ENCODE measurements around the gene MTMR2. TPM values are rescaled to one million over a fixed set of nuclear protein-coding genes. Genes with fewer than 3 reads are reported as not detected.

MTMR2 gene
- total RNA-seq, 1 donor from 2014 or later, result 27.0 TPM

DNA sequence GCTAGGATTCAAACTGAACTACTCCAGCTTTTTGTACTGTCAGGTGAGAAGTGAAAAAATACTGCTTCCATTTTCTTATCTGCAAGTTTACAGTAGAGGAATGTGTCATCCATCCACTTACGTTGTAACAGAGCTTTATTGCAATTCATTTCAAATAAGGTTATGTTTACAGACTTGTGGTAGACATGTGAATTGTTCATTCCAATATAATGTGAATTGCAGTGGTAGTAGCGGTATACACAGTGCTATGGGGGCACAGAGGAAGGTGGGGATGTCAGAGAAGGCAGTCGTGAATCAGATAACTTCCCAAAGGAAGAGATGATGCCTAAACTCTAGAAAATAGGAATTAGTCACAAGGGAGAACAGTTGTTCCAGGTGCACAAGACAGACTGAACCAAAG is 91.1 kb downstream of the MTMR2 start:
- peaks cover 88% of the 10 kb centered on the region for H3K36me3 ChIP-seq

DNA sequence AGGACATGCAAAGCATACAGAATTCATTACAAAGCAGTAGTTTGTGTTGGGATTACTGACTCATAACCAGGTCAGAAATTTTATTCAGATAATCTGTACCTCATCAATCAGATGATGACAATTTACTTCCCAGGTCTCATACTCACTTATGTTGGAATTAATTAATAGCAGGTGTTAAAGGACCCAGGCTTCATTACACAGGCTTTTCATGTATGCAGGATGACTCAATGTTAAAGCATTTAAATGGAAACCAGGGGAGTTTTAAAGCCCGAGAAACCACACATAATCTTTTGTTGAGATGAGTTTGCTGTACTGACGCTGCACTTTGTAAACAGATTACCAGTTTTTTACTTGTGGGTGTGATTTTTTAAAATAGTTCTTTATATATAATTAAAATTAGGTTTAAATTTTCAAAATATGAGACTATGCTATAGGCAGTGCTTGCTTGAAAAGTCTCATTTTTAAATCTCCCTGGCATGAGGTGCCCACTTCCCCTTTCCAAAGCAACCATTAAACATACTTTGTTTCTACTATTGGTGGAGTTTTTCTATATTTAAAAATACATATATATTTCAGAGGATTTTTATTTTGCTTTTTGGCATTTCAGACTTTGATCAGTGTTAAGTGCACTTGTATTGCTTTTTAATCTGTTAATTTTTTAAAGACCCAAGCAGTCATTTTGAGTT is 92.6 kb downstream of the MTMR2 start:
- Histone ChIP-seq H3K36me3 (peaks cover 80% of the 10 kb centered on the region), H3K9me3 (no peaks in the 10 kb centered on the region), H3K27me3 (no peaks in the 10 kb centered on the region), H3K27ac (no peak overlapping the region), H3K4me1 (no peaks in the 10 kb centered on the region), H3K4me3 (no peak overlapping the region)
- TF ChIP-seq, protein P1, sequence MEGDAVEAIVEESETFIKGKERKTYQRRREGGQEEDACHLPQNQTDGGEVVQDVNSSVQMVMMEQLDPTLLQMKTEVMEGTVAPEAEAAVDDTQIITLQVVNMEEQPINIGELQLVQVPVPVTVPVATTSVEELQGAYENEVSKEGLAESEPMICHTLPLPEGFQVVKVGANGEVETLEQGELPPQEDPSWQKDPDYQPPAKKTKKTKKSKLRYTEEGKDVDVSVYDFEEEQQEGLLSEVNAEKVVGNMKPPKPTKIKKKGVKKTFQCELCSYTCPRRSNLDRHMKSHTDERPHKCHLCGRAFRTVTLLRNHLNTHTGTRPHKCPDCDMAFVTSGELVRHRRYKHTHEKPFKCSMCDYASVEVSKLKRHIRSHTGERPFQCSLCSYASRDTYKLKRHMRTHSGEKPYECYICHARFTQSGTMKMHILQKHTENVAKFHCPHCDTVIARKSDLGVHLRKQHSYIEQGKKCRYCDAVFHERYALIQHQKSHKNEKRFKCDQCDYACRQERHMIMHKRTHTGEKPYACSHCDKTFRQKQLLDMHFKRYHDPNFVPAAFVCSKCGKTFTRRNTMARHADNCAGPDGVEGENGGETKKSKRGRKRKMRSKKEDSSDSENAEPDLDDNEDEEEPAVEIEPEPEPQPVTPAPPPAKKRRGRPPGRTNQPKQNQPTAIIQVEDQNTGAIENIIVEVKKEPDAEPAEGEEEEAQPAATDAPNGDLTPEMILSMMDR (IDR thresholded peaks at IDR 0.05), result no peak
- DNase-seq (no peak), ATAC-seq (no peak)
- intact Hi-C loops (cut with DNase I), result no loop called here

More for the DNA sequence above, 91.1 kb downstream of the MTMR2 start:
- no peak for ATAC-seq
- intact Hi-C loops (cut with DNase I), result no loop called here
- TF ChIP-seq, protein P1 (IDR thresholded peaks at IDR 0.05), result no peak
- Histone ChIP-seq H3K9me3 (no peaks in the 10 kb centered on the region), H3K4me3 (no peak overlapping the region), H3K27me3 (no peaks in the 10 kb centered on the region), H3K27ac (no peak overlapping the region), H3K4me1 (no peaks in the 10 kb centered on the region)
- DNase-seq, result no peak

DNA sequence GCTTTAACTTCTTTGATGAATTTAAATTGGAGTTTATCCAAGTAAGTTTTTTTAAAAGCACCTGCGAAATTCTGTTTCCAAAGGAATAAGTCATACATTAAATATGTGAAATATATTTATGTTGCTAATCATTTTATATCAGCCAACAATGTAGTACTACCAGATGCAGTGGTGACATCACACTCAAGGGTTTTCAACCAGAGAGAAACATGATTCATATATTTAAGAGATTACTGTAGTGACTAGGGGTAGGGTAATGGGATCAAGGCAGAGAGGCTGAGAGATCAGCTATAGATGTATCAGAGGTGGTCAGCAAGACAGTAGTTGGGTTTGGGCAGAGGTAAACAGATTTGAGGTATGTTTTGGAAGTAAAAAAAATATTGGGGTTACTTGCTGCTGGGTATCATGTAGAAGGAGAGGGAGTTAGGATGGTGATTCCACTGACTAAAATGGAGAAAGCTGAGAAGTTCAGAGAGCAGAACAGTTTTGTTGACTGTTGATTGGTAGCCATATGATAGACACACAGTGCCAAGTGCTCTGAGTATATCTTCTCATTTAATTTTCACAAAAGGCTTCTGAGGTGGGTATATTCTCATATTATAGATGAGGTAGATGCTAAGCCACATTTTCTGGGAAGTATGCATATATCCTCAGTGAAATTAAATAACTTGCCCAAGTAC is 94.2 kb downstream of the MTMR2 start:
- intact Hi-C loops (cut with DNase I), result no loop called here
- peaks cover 69% of the 10 kb centered on the region for H3K36me3 ChIP-seq
- ATAC-seq (no peak), DNase-seq (no peak)
- no peaks in the 10 kb centered on the region for H3K9me3 ChIP-seq
- no peaks in the 10 kb centered on the region for H3K4me1 ChIP-seq
- H3K27me3 ChIP-seq, result no peaks in the 10 kb centered on the region
- H3K27ac ChIP-seq, result no peak overlapping the region
- H3K4me3 ChIP-seq, result no peak overlapping the region
- TF ChIP-seq, protein P1 (IDR thresholded peaks at IDR 0.05), result no peak

DNA sequence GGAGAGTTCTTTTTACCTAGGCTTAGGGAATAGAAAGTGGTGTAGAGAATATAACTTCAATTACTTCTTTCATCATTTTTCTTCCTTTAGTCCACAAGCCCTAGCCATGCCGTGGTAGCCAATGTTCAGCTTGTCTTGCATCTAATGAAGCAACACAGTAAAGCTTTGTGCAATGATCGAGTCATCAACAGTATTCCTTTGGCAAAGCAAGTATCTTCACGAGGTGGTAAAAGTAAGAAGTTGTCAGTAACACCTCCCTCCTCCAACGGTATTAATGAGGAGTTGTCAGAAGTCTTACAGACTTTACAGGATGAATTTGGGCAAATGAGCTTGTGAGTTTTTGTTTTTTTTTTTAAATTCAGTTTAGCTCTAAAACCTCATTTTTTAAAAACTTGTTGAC is 96.2 kb downstream of the MTMR2 start:
- Histone ChIP-seq H3K4me1 (no peaks in the 10 kb centered on the region), H3K27me3 (no peaks in the 10 kb centered on the region), H3K27ac (no peak overlapping the region), H3K36me3 (peaks cover 57% of the 10 kb centered on the region), H3K4me3 (no peak overlapping the region), H3K9me3 (no peaks in the 10 kb centered on the region)
- intact Hi-C loops (cut with DNase I), result no loop called here
- DNase-seq (no peak), ATAC-seq (no peak)
- TF ChIP-seq, protein P1 (IDR thresholded peaks at IDR 0.05), result no peak

DNA sequence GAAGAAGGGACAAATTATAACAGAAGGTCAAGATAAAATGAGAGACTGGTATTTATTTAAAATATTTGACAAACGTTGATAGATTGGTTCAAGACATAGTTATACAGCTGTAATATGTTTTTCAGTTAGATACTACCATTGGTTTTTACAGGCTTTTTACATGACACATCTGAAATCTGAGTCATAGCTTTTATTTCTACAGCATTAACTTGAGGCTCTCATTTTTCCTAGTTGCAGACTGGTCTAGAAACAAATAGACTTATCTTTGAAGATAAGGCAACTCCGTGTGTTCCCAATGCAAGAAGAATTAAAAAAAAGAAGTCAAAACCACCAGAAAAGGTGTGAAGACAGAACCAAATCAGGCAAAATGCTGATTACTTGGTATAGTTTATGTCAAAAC is 102.3 kb downstream of the MTMR2 start:
- TF ChIP-seq, protein P1 (IDR thresholded peaks at IDR 0.05), result no peak
- no peaks in the 10 kb centered on the region for H3K9me3 ChIP-seq
- peaks cover 42% of the 10 kb centered on the region for H3K36me3 ChIP-seq
- H3K27ac ChIP-seq, result no peak overlapping the region
- intact Hi-C loops (cut with DNase I), result no loop called here
- DNase-seq (no peak), ATAC-seq (no peak)
- no peak overlapping the region for H3K4me3 ChIP-seq
- H3K27me3 ChIP-seq, result no peaks in the 10 kb centered on the region
- no peaks in the 10 kb centered on the region for H3K4me1 ChIP-seq

Data from upper lobe of right lung (tissue), 1 donor.